HEK293T (cell line): ENCODE data around the gene ALDH7A1.

ENCODE experiments used
- ELF4 ChIP-seq: fragments of 450-650 bp; IDR thresholded peaks from 2 replicates; pipeline ENCODE4 v1.6.1; 2017; ENCODE audit warnings: antibody characterized with exemption
- FOXM1 ChIP-seq: fragments of 450-650 bp; IDR thresholded peaks from 2 replicates; pipeline ENCODE4 v1.6.1; 2017; ENCODE audit warnings: mild to moderate bottlenecking, borderline replicate concordance
- SP1 ChIP-seq: fragments of 450-650 bp; IDR thresholded peaks from 2 replicates; pipeline ENCODE4 v1.6.1; 2017

- TF ChIP-seq ELF4 (no peak), FOXM1 (no peak), SP1 (no peak)
Observed at GRCh38 chr5:126511961-126512360, 83.1 kb downstream of the ALDH7A1 start.
